ENCODE measurements around the gene FAM177A1. TPM values are rescaled to one million over a fixed set of nuclear protein-coding genes. Genes with fewer than 3 reads are reported as not detected.

The FAM177A1 gene
- total RNA-seq, 1 donor from 2014 or later: 82.4 TPM

DNA sequence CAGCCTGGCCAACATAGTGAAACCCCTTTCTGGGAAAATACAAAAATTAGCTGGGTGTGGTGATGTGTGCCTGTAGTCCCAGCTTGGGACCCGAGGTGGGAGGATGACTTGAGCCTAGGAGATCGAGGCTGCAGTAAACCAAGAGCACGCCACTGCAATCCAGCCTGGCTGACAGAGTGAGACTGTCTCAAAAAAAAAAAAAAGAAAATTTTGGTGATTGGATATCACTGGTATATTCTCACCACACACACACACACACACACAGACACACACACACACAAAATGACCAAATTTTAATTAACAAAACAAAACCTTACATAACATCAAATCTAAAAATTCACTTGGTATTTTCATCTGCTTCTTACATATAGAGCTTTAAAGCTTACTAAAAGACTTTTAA, 3.4 kb upstream of the FAM177A1 start:
- Histone ChIP-seq H3K4me3 (no peak overlapping the region), H3K36me3 (no peaks in the 10 kb centered on the region), H3K27me3 (ENCODE audit: low read depth) (no peaks in the 10 kb centered on the region), H3K27ac (replicated peaks) (no peak overlapping the region), H3K4me1 (peaks cover 26% of the 10 kb centered on the region), H3K9me3 (replicated peaks) (no peaks in the 10 kb centered on the region)
- DNase-seq: no peak
- intact Hi-C loops (cut with micrococcal nuclease): loop anchor here (10.0 kb wide), 1 partner anchor 48 kb away; no protein-coding TSS in a partner anchor
- TF ChIP-seq, protein P1, sequence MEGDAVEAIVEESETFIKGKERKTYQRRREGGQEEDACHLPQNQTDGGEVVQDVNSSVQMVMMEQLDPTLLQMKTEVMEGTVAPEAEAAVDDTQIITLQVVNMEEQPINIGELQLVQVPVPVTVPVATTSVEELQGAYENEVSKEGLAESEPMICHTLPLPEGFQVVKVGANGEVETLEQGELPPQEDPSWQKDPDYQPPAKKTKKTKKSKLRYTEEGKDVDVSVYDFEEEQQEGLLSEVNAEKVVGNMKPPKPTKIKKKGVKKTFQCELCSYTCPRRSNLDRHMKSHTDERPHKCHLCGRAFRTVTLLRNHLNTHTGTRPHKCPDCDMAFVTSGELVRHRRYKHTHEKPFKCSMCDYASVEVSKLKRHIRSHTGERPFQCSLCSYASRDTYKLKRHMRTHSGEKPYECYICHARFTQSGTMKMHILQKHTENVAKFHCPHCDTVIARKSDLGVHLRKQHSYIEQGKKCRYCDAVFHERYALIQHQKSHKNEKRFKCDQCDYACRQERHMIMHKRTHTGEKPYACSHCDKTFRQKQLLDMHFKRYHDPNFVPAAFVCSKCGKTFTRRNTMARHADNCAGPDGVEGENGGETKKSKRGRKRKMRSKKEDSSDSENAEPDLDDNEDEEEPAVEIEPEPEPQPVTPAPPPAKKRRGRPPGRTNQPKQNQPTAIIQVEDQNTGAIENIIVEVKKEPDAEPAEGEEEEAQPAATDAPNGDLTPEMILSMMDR (IDR thresholded peaks at IDR 0.05; ENCODE audit: borderline replicate concordance): no peak

DNA sequence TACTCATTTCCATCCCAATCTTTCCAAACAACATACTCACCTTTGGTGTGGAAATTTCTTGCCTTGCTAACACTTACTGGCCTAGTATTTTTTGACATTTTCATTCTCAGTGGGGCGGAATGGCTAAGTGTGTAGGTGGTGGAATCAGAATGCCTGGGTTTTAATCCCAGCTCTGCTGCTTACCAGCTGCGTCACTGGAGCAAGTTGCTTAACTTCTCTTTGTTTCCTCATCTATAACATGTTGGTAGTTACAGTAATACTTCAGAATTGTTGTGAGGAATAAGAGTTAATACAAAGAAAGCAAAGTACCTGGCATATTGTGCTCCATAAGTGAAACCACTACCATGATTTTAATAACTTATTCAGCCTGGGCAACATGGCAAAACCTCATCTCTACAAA, 3.0 kb upstream of the FAM177A1 start:
- no peak for DNase-seq
- no peaks in the 10 kb centered on the region for H3K27me3 ChIP-seq (ENCODE audit: low read depth)
- intact Hi-C loops (cut with micrococcal nuclease): loop anchor here (10.0 kb wide), 1 partner anchor 48 kb away; no protein-coding TSS in a partner anchor
- H3K36me3 ChIP-seq: no peaks in the 10 kb centered on the region
- no peak overlapping the region for H3K4me3 ChIP-seq
- TF ChIP-seq, protein P1 (IDR thresholded peaks at IDR 0.05; ENCODE audit: borderline replicate concordance): no peak
- no peaks in the 10 kb centered on the region for H3K9me3 ChIP-seq (replicated peaks)
- no peak overlapping the region for H3K27ac ChIP-seq (replicated peaks)
- H3K4me1 ChIP-seq: peaks cover 30% of the 10 kb centered on the region

DNA sequence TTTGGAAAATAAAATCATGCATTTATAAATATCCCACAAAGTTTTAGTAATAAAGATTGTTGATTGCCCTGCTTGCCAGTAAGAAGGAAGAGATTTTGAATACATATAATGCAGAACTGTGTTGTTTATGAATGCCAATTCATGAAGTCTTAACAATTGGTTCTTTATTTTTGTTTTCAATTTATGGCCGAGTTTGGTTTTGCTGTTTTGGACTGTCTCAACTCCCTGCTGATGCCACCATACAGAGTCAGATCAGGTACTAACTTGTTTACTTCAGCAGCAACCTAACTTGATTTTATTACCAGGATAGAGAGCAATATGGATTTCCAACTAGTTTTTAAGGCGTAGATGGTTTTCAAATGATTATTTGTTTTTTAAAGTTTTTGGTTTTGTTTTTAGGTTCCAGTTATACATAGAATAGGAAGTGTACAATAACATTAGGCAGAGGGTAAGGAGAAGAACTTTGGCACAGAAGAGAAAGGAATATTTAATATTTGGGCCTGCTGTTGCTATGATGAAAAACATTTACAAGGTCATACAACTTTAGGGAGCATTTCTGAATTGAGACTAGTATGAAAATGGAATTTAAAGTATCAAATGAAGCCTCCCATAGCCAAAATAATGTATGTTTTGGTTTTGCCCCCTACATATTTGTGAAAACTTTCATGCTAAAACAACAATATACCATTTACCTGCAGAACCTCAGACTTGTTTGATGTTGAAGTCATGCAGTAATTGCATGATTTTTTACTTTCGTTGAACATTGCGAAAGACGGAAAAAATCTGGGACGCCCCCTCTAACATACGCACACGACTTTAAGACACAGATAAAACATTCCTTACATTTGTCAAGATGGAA, 904 bp upstream of the FAM177A1 start:
- no peak for DNase-seq
- H3K36me3 ChIP-seq: peaks cover 10% of the 10 kb centered on the region
- peak overlapping the region; percentile 95 for H3K27ac ChIP-seq (replicated peaks)
- TF ChIP-seq, protein P1 (IDR thresholded peaks at IDR 0.05; ENCODE audit: borderline replicate concordance): no peak
- intact Hi-C loops (cut with micrococcal nuclease): loop anchor here (10.0 kb wide), 1 partner anchor 50 kb away; no protein-coding TSS in a partner anchor
- H3K9me3 ChIP-seq (replicated peaks): no peaks in the 10 kb centered on the region
- H3K4me1 ChIP-seq: peaks cover 51% of the 10 kb centered on the region
- no peaks in the 10 kb centered on the region for H3K27me3 ChIP-seq (ENCODE audit: low read depth)
- H3K4me3 ChIP-seq: peak overlapping the region; percentile 84

DNA sequence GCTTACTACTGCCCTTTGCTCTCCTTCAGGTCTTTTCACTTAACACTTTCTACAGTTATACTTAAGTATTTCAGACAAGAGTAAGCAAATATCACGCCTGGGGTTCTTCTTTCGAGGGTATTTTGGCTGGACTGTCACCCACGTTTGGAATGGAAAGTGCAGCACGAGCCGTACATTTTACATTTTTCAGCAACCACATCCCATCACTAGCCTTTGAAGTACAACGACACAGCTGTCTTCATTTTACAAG, 349 bp upstream of the FAM177A1 start:
- no peaks in the 10 kb centered on the region for H3K9me3 ChIP-seq (replicated peaks)
- peaks cover 57% of the 10 kb centered on the region for H3K4me1 ChIP-seq
- peak overlapping the region; percentile 84 for H3K4me3 ChIP-seq
- H3K27ac ChIP-seq (replicated peaks): peak overlapping the region; percentile 95
- TF ChIP-seq, protein P1 (IDR thresholded peaks at IDR 0.05; ENCODE audit: borderline replicate concordance): no peak
- DNase-seq: no peak
- no peaks in the 10 kb centered on the region for H3K27me3 ChIP-seq (ENCODE audit: low read depth)
- intact Hi-C loops (cut with micrococcal nuclease): loop anchor here (10.0 kb wide), 1 partner anchor 51 kb away; no protein-coding TSS in a partner anchor
- peaks cover 12% of the 10 kb centered on the region for H3K36me3 ChIP-seq

DNA sequence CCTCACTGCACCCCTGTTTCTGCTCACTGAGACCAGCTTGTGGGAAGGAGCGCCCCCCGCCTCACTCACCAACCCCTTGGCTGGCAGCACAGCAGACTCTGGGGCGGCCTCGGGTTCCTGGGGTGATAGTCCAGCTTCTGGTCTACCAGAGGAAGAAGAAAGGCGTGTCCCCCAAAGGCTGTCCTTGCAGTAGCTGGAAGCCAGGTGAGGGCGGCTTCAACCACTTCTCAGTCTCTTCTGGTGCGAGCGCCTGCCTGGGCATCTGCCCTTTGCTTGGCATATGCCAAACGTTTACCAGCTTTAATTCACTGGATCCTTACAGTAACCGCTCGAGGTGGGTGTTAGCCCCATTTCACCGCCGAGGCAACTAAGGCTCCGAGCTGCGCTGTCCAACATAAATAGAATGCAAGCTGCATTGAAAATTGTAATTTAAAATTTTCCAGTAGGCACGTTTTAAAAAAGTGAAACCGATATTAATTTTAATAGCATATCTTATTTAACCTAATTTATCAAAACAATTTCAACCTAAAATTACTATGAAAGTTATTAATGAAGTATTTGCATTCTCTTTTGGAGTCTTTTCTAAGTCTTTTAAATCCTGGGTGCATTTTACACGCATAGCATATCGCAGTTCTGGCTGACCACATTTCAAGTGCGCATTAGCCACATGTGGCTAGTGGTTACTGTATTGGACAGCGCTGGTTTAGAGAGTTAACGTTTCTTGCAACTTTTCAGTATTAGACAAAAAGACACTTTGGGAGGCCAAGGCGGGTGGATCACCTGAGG, 872 bp downstream of the FAM177A1 start:
- H3K4me3 ChIP-seq: peak overlapping the region; percentile 84
- intact Hi-C loops (cut with micrococcal nuclease): loop anchor here (10.0 kb wide), 1 partner anchor 52 kb away; no protein-coding TSS in a partner anchor
- peaks cover 12% of the 10 kb centered on the region for H3K36me3 ChIP-seq
- TF ChIP-seq, protein P1 (IDR thresholded peaks at IDR 0.05; ENCODE audit: borderline replicate concordance): peak; percentile 24
- DNase-seq: no peak
- H3K4me1 ChIP-seq: peaks cover 64% of the 10 kb centered on the region
- no peaks in the 10 kb centered on the region for H3K9me3 ChIP-seq (replicated peaks)
- H3K27ac ChIP-seq (replicated peaks): peak overlapping the region; percentile 95
- H3K27me3 ChIP-seq (ENCODE audit: low read depth): no peaks in the 10 kb centered on the region

All from left ventricle myocardium inferior (tissue), 1 donor.